Measurements from ENCODE around the gene MYBPHL.

The MYBPHL gene

GRCh38 chr1:109306832-109307273 is at the start of gene MYBPHL:
Gene MYBPHL, minus strand, starts transcription at chr1:109307011. Its CDS starts 20 bp downstream, at chr1:109306991.
- DNase-seq (ENCODE audit: low spot score), result no peak

GRCh38 chr1:109356505-109356904 is 49.7 kb upstream of the MYBPHL start:
- no peak for DNase-seq (ENCODE audit: low spot score)

GRCh38 chr1:109354929-109355328 is 48.1 kb upstream of the MYBPHL start:
- DNase-seq (ENCODE audit: low spot score), result no peak

- no peak for DNase-seq (ENCODE audit: low spot score)
Measured at GRCh38 chr1:109351457-109351856, 44.6 kb upstream of the MYBPHL start.

GRCh38 chr1:109350655-109351054 is 43.8 kb upstream of the MYBPHL start:
- DNase-seq (ENCODE audit: low spot score), result no peak

GRCh38 chr1:109350182-109350581 is 43.4 kb upstream of the MYBPHL start:
- no peak for DNase-seq (ENCODE audit: low spot score)

- no peak for DNase-seq (ENCODE audit: low spot score)
Measured at GRCh38 chr1:109347511-109347910, 40.7 kb upstream of the MYBPHL start.

- no peak for DNase-seq (ENCODE audit: low spot score)
Measured at GRCh38 chr1:109341944-109342930, 35.4 kb upstream of the MYBPHL start.

GRCh38 chr1:109338608-109339007 is 31.8 kb upstream of the MYBPHL start:
- DNase-seq (ENCODE audit: low spot score), result no peak

GRCh38 chr1:109338091-109338490 is 31.3 kb upstream of the MYBPHL start:
- DNase-seq (ENCODE audit: low spot score), result no peak

GRCh38 chr1:109335091-109335490 is 28.3 kb upstream of the MYBPHL start:
- no peak for DNase-seq (ENCODE audit: low spot score)

GRCh38 chr1:109331113-109331512 is 24.3 kb upstream of the MYBPHL start:
- DNase-seq (ENCODE audit: low spot score), result no peak

GRCh38 chr1:109327285-109327684 is 20.5 kb upstream of the MYBPHL start:
- DNase-seq (ENCODE audit: low spot score), result no peak

- DNase-seq (ENCODE audit: low spot score), result no peak
Measured at GRCh38 chr1:109322974-109323373, 16.2 kb upstream of the MYBPHL start.

- DNase-seq (ENCODE audit: low spot score), result no peak
Measured at GRCh38 chr1:109319114-109319513, 12.3 kb upstream of the MYBPHL start.

GRCh38 chr1:109316506-109316905 is 9.7 kb upstream of the MYBPHL start:
- no peak for DNase-seq (ENCODE audit: low spot score)

GRCh38 chr1:109315288-109315687 is 8.5 kb upstream of the MYBPHL start:
- no peak for DNase-seq (ENCODE audit: low spot score)

GRCh38 chr1:109314795-109315194 is 8.0 kb upstream of the MYBPHL start:
- no peak for DNase-seq (ENCODE audit: low spot score)

- DNase-seq (ENCODE audit: low spot score), result no peak
Measured at GRCh38 chr1:109312978-109313775, 6.4 kb upstream of the MYBPHL start.

GRCh38 chr1:109312246-109312645 is 5.4 kb upstream of the MYBPHL start:
- no peak for DNase-seq (ENCODE audit: low spot score)

- no peak for DNase-seq (ENCODE audit: low spot score)
Measured at GRCh38 chr1:109309347-109309746, 2.5 kb upstream of the MYBPHL start.

GRCh38 chr1:109307274-109308021 is 637 bp upstream of the MYBPHL start:
- DNase-seq (ENCODE audit: low spot score), result no peak

Measured in AG20443 (cell line).